ENCODE data around the gene CNTNAP2.

- TF ChIP-seq REST (IDR thresholded peaks at IDR 0.05) (no peak), SP1 (IDR thresholded peaks at IDR 0.05) (no peak), RXRA (IDR thresholded peaks at IDR 0.05) (no peak), YY1 (IDR thresholded peaks at IDR 0.05) (no peak), ZBTB33 (IDR thresholded peaks at IDR 0.05) (no peak), TAF1 (conservative IDR thresholded peaks at IDR 0.05) (no peak), HNF4G (IDR thresholded peaks at IDR 0.05) (no peak), ATF3 (IDR thresholded peaks at IDR 0.05) (no peak), FOXA2 (IDR thresholded peaks at IDR 0.05) (no peak), HNF4A (conservative IDR thresholded peaks at IDR 0.05) (no peak), RAD21 (IDR thresholded peaks at IDR 0.05) (no peak)
- TF ChIP-seq, protein P1, sequence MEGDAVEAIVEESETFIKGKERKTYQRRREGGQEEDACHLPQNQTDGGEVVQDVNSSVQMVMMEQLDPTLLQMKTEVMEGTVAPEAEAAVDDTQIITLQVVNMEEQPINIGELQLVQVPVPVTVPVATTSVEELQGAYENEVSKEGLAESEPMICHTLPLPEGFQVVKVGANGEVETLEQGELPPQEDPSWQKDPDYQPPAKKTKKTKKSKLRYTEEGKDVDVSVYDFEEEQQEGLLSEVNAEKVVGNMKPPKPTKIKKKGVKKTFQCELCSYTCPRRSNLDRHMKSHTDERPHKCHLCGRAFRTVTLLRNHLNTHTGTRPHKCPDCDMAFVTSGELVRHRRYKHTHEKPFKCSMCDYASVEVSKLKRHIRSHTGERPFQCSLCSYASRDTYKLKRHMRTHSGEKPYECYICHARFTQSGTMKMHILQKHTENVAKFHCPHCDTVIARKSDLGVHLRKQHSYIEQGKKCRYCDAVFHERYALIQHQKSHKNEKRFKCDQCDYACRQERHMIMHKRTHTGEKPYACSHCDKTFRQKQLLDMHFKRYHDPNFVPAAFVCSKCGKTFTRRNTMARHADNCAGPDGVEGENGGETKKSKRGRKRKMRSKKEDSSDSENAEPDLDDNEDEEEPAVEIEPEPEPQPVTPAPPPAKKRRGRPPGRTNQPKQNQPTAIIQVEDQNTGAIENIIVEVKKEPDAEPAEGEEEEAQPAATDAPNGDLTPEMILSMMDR (IDR thresholded peaks at IDR 0.05; ENCODE audit: low read depth, low read length, missing input control), result no peak
Measured at GRCh38 chr7:146296028-146296427, 179.4 kb downstream of the CNTNAP2 start.
